ENCODE data around the gene DOK4. TPM values are rescaled to one million over a fixed set of nuclear protein-coding genes. Genes with fewer than 3 reads are reported as not detected.

Gene DOK4
- total and polyA plus RNA-seq, 9 donors: 9.9 to 34.7 (median 29.2) TPM

GRCh38 chr16:57424583-57424982 is 61.7 kb downstream of the DOK4 start:
- no peak overlapping the region for H3K27ac ChIP-seq
- no peak for TF ChIP-seq CTCF (IDR thresholded peaks at IDR 0.05)
- H3K27me3 ChIP-seq: no peaks in the 10 kb centered on the region
- H3K4me1 ChIP-seq (ENCODE audit: insufficient read depth): peaks cover 4% of the 10 kb centered on the region
- intact Hi-C loops (cut with DNase I): loop anchor here in 1 of 4 donors (5.0 kb wide), 1 partner anchor 342 kb away; no protein-coding TSS in a partner anchor
- WGBS, 3 donors: 43 to 62% (median 50%) methylated on average over 3 of the region's 3 CpGs
- H3K36me3 ChIP-seq: no peaks in the 10 kb centered on the region
- no peak overlapping the region for H3K4me3 ChIP-seq
- DNase-seq: no peak
- no peaks in the 10 kb centered on the region for H3K9me3 ChIP-seq

DNA sequence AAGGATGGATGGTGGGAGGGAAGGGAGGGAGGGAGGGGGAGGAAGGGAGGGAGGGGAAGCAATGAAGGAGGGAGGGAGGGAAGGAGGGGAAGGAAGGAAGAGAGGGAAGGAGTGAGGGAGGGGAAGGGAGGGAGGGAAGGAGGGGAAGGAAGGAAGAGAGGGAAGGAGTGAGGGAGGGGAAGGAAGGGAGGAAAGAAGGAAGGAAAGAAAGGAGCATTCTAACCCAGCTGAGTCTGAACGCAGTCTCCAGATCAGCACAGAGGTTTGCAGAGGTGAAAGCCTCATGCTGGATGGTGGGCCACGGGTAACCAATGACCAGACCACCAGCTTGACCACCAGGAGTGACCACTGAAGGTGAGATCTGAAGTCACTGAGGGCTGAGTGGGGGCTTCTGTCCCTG is 63.1 kb downstream of the DOK4 start:
- Histone ChIP-seq H3K36me3 (no peaks in the 10 kb centered on the region), H3K4me1 (ENCODE audit: insufficient read depth) (peaks cover 4% of the 10 kb centered on the region), H3K27me3 (no peaks in the 10 kb centered on the region), H3K9me3 (no peaks in the 10 kb centered on the region), H3K4me3 (no peak overlapping the region), H3K27ac (no peak overlapping the region)
- 63 to 70% (median 67%) methylated on average over 2 of the region's 2 CpGs for WGBS, 3 donors
- intact Hi-C loops (cut with DNase I): loop anchor here in 1 of 4 donors (5.0 kb wide), 1 partner anchor 341 kb away; no protein-coding TSS in a partner anchor
- DNase-seq: no peak
- TF ChIP-seq CTCF (IDR thresholded peaks at IDR 0.05) (no peak), EP300 (IDR thresholded peaks at IDR 0.05) (no peak), POLR2A (IDR thresholded peaks at IDR 0.05) (no peak)

- Histone ChIP-seq H3K36me3 (no peaks in the 10 kb centered on the region), H3K27me3 (no peaks in the 10 kb centered on the region), H3K9me3 (no peaks in the 10 kb centered on the region), H3K4me3 (no peak overlapping the region), H3K4me1 (ENCODE audit: insufficient read depth) (peaks cover 4% of the 10 kb centered on the region), H3K27ac (no peak overlapping the region)
- peak; percentile 31 to 64 (median 51) for DNase-seq
- peak in 1 of 3 donors; percentile 29 for TF ChIP-seq CTCF (IDR thresholded peaks at IDR 0.05)
- no peak for TF ChIP-seq POLR2A (IDR thresholded peaks at IDR 0.05)
- intact Hi-C loops (cut with DNase I): loop anchor here in 1 of 4 donors (5.0 kb wide), 1 partner anchor 340 kb away; no protein-coding TSS in a partner anchor
- WGBS, 3 donors: 20 to 28% (median 23%) methylated on average over 10 of the region's 10 CpGs
Measured at GRCh38 chr16:57422026-57422944, 64.0 kb downstream of the DOK4 start.

Other genes starting within 250 kb of the DOK4 start
- gene ARL2BP, start 241.2 kb downstream of the DOK4 start, total RNA-seq: 10 to 100 TPM; 50.0 to 74.3 (median 57.7) TPM
- gene ARL2BP, start 241.2 kb downstream of the DOK4 start, polyA plus RNA-seq: 10 to 100 TPM; 45.3 to 88.0 TPM
- gene PLLP, start 201.8 kb downstream of the DOK4 start, total RNA-seq: 10 to 100 TPM in 1 of 7 donors, 1 to 10 TPM in 5, under 1 TPM in 1; 0.94 to 54.2 (median 4.0) TPM
- 1 to 10 TPM; 3.4 to 5.9 TPM for gene PLLP, start 201.8 kb downstream of the DOK4 start, polyA plus RNA-seq
- gene CCL22, start 127.7 kb downstream of the DOK4 start, total RNA-seq: under 1 TPM in 1 of 7 donors, not detected in 6; 0.74 TPM
- under 1 TPM in 1 of 2 donors, not detected in 1; 0.40 TPM for gene CCL22, start 127.7 kb downstream of the DOK4 start, polyA plus RNA-seq
- gene CX3CL1, start 114.0 kb downstream of the DOK4 start, total RNA-seq: 10 to 100 TPM in 2 of 7 donors, 1 to 10 TPM in 5; 2.2 to 12.2 (median 6.6) TPM
- gene CX3CL1, start 114.0 kb downstream of the DOK4 start, polyA plus RNA-seq: 1 to 10 TPM; 9.8 to 9.9 TPM
- gene CCL17, start 81.7 kb downstream of the DOK4 start, total RNA-seq: not detected
- gene CCL17, start 81.7 kb downstream of the DOK4 start, polyA plus RNA-seq: not detected
- gene CIAPIN1, start 39.1 kb downstream of the DOK4 start, total RNA-seq: 10 to 100 TPM in 6 of 7 donors, 1 to 10 TPM in 1; 9.2 to 33.5 (median 20.8) TPM
- 10 to 100 TPM; 16.0 to 32.8 TPM for gene CIAPIN1, start 39.1 kb downstream of the DOK4 start, polyA plus RNA-seq
- gene COQ9, start 39.0 kb downstream of the DOK4 start, total RNA-seq: 10 to 100 TPM; 24.4 to 37.5 (median 29.7) TPM
- 10 to 100 TPM; 36.2 to 68.8 TPM for gene COQ9, start 39.0 kb downstream of the DOK4 start, polyA plus RNA-seq
- 10 to 100 TPM; 54.9 to 96.9 (median 65.8) TPM for gene POLR2C, start 23.8 kb downstream of the DOK4 start, total RNA-seq
- gene POLR2C, start 23.8 kb downstream of the DOK4 start, polyA plus RNA-seq: 10 to 100 TPM; 70.5 to 74.1 TPM
- 10 to 100 TPM; 11.9 to 22.4 (median 15.6) TPM for gene CCDC102A, start 50.1 kb upstream of the DOK4 start, total RNA-seq
- gene CCDC102A, start 50.1 kb upstream of the DOK4 start, polyA plus RNA-seq: 10 to 100 TPM in 1 of 2 donors, 1 to 10 TPM in 1; 5.9 to 10.2 TPM
- under 1 TPM; 0.12 to 0.43 (median 0.27) TPM for gene ADGRG5, start 56.1 kb upstream of the DOK4 start, total RNA-seq
- under 1 TPM in 1 of 2 donors, not detected in 1; 0.15 TPM for gene ADGRG5, start 56.1 kb upstream of the DOK4 start, polyA plus RNA-seq
- 10 to 100 TPM in 4 of 7 donors, 1 to 10 TPM in 3; 6.2 to 54.0 (median 20.4) TPM for gene ADGRG1, start 142.1 kb upstream of the DOK4 start, total RNA-seq
- 1 to 10 TPM; 6.9 to 9.1 TPM for gene ADGRG1, start 142.1 kb upstream of the DOK4 start, polyA plus RNA-seq
- gene ADGRG3, start 181.8 kb upstream of the DOK4 start, total RNA-seq: 1 to 10 TPM in 3 of 7 donors, under 1 TPM in 4; 0.40 to 1.7 (median 0.92) TPM
- 1 to 10 TPM in 1 of 2 donors, under 1 TPM in 1; 0.88 to 1.2 TPM for gene ADGRG3, start 181.8 kb upstream of the DOK4 start, polyA plus RNA-seq
- 10 to 100 TPM in 1 of 7 donors, 1 to 10 TPM in 1, under 1 TPM in 3, not detected in 2; 0.36 to 12.5 (median 0.84) TPM for gene DRC7, start 208.3 kb upstream of the DOK4 start, total RNA-seq
- under 1 TPM in 1 of 2 donors, not detected in 1; 0.07 TPM for gene DRC7, start 208.3 kb upstream of the DOK4 start, polyA plus RNA-seq
- 10 to 100 TPM in 5 of 7 donors, 1 to 10 TPM in 2; 7.7 to 20.2 (median 14.9) TPM for gene KATNB1, start 249.3 kb upstream of the DOK4 start, total RNA-seq
- 10 to 100 TPM in 1 of 2 donors, 1 to 10 TPM in 1; 3.4 to 11.0 TPM for gene KATNB1, start 249.3 kb upstream of the DOK4 start, polyA plus RNA-seq